Upper lobe of right lung (tissue), 1 donor: ENCODE data around the gene SLC12A4. TPM values are rescaled to one million over a fixed set of nuclear protein-coding genes. Genes with fewer than 3 reads are reported as not detected.
A peak's percentile ranks its signal among the peaks of the same experiment; 100 is the strongest.

ENCODE experiments used
- ATAC-seq: fragments of 200-7000 bp; cut with Tn5 transposase; one replicate; pipeline ENCODE4 v1.9.1; 2020; ENCODE audit warnings: mild to moderate bottlenecking, moderate library complexity
- DNase-seq: peaks from one replicate; pipeline ENCODE4 v3.0.0-alpha.2; 2020
- H3K27ac ChIP-seq: fragments of 200-600 bp; one replicate; pipeline ENCODE4 v1.8.0; 2022
- H3K27me3 ChIP-seq: fragments of 200-600 bp; one replicate; pipeline ENCODE4 v1.8.0; 2022; ENCODE audit warnings: mild to moderate bottlenecking
- H3K36me3 ChIP-seq: fragments of 200-600 bp; one replicate; pipeline ENCODE4 v1.8.0; 2022
- H3K4me1 ChIP-seq: fragments of 200-600 bp; one replicate; pipeline ENCODE4 v1.8.0; 2022
- H3K4me3 ChIP-seq: fragments of 200-600 bp; one replicate; pipeline ENCODE4 v1.8.0; 2022; ENCODE audit warnings: mild to moderate bottlenecking
- H3K9me3 ChIP-seq: fragments of 200-600 bp; one replicate; pipeline ENCODE4 v1.8.0; 2022
- intact Hi-C: fragments of 100-400 bp; cut with DNase I; formaldehyde crosslinking; loops from one replicate; pipeline ENCODE4 v1.11.0; 2022
- total RNA-seq: library from RNA; stranded (reverse); fragmentation: NEBNext Ultra II Directional; extraction: Animal tissue kit (Norgen Biotek cat#: 25700); gene quantifications from one replicate; pipeline ENCODE4 v1.2.1, GENCODE V29; 2021
- TF ChIP-seq, protein P1 (sequence below): fragments of 200-600 bp; IDR thresholded peaks from one replicate; pipeline ENCODE4 v1.8.0; 2022; ENCODE audit warnings: antibody characterized with exemption
- donor health status: DM: no; HTN: yes; CAD: no; lungs with severe emphysema.

The SLC12A4 gene
- total RNA-seq, 1 donor from 2014 or later: 102 TPM

- TF ChIP-seq, protein P1, sequence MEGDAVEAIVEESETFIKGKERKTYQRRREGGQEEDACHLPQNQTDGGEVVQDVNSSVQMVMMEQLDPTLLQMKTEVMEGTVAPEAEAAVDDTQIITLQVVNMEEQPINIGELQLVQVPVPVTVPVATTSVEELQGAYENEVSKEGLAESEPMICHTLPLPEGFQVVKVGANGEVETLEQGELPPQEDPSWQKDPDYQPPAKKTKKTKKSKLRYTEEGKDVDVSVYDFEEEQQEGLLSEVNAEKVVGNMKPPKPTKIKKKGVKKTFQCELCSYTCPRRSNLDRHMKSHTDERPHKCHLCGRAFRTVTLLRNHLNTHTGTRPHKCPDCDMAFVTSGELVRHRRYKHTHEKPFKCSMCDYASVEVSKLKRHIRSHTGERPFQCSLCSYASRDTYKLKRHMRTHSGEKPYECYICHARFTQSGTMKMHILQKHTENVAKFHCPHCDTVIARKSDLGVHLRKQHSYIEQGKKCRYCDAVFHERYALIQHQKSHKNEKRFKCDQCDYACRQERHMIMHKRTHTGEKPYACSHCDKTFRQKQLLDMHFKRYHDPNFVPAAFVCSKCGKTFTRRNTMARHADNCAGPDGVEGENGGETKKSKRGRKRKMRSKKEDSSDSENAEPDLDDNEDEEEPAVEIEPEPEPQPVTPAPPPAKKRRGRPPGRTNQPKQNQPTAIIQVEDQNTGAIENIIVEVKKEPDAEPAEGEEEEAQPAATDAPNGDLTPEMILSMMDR: no peak
- no peak overlapping the region for H3K4me3 ChIP-seq
- ATAC-seq (peak; percentile 68), DNase-seq (peak; percentile 82)
- intact Hi-C loops: no loop called here
- peaks cover 77% of the 10 kb centered on the region for H3K4me1 ChIP-seq
- H3K27ac ChIP-seq: peak overlapping the region; percentile 58
- H3K27me3 ChIP-seq: no peaks in the 10 kb centered on the region
- no peaks in the 10 kb centered on the region for H3K9me3 ChIP-seq
- H3K36me3 ChIP-seq: peaks cover 70% of the 10 kb centered on the region
Observed at GRCh38 chr16:67961551-67961957, 6.9 kb downstream of the SLC12A4 start.

DNA sequence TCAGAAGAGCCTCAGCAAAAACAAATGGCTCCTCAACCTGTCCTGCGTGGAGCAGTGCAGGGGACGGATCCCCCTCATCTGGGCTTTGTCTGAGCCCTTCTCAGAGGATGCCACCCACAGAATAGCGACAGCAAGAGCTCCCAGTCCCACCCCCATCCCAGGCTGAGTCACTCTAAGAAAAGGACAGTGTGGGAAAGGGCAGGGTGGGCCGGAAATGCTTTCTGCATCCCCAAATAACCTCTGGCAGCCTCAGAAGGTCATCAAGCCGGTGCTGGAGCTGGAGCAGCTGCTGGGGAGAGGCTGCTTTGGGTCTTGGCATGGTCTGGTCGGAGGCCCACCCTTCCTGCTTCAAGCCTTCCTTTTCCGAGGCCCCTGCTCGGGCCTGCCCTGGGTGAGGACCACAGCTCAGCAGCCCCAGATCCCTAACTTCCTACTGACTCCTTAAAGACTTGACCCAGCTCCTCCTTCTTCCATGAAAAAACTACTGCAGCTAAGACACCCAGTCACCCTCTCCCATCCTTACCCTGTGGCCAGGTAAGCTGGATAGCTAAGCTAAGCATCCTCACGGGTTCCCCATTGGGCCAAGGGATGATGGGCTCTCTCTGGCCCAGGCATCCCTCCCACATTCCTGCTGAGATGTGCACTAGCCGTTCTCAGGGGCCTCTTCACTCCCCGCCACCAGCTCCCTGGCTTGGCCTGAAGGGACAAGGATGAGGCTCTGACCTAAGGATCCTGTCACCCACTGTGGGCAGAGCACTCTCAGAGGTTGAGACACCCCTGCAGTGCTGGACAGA, 8.7 kb downstream of the SLC12A4 start:
- DNase-seq: no peak
- intact Hi-C loops: no loop called here
- Histone ChIP-seq H3K27ac (peak overlapping the region; percentile 58), H3K36me3 (peaks cover 88% of the 10 kb centered on the region), H3K4me1 (peaks cover 60% of the 10 kb centered on the region), H3K9me3 (no peaks in the 10 kb centered on the region), H3K4me3 (no peak overlapping the region), H3K27me3 (no peaks in the 10 kb centered on the region)
- TF ChIP-seq, protein P1: no peak
- ATAC-seq: peak; percentile 52

DNA sequence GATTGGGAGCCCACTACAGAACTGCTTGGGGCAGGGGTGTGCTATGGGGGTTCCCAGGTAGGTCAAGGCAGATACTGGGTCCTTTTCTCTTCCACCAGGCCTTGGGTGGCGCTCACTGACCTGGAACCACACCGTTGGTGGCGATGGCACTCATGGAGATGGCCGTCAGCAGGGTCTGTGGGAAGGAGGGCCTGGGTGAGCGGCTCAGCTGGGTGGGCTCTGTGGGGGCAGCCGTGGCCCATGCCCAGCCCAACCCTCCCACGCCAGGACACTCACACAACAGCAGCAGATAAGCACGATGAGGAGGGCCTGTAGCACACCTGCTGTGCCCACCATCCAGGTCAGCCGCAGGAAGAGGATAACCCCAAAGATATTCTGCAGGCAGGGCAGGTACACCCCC, 10.8 kb downstream of the SLC12A4 start:
- TF ChIP-seq, protein P1: no peak
- H3K9me3 ChIP-seq: no peaks in the 10 kb centered on the region
- DNase-seq: no peak
- no peaks in the 10 kb centered on the region for H3K27me3 ChIP-seq
- H3K4me1 ChIP-seq: peaks cover 39% of the 10 kb centered on the region
- no peak overlapping the region for H3K27ac ChIP-seq
- H3K4me3 ChIP-seq: no peak overlapping the region
- peaks cover 95% of the 10 kb centered on the region for H3K36me3 ChIP-seq
- intact Hi-C loops: no loop called here
- no peak for ATAC-seq

- Histone ChIP-seq H3K36me3 (peaks cover 96% of the 10 kb centered on the region), H3K27ac (no peak overlapping the region), H3K9me3 (no peaks in the 10 kb centered on the region), H3K4me3 (no peak overlapping the region), H3K4me1 (peaks cover 15% of the 10 kb centered on the region), H3K27me3 (no peaks in the 10 kb centered on the region)
- no peak for DNase-seq
- TF ChIP-seq, protein P1: no peak
- no peak for ATAC-seq
- intact Hi-C loops: no loop called here
Observed at GRCh38 chr16:67954421-67955196, 13.8 kb downstream of the SLC12A4 start.

- Histone ChIP-seq H3K27ac (no peak overlapping the region), H3K36me3 (peaks cover 98% of the 10 kb centered on the region), H3K4me1 (peaks cover 7% of the 10 kb centered on the region), H3K4me3 (no peak overlapping the region), H3K27me3 (no peaks in the 10 kb centered on the region), H3K9me3 (no peaks in the 10 kb centered on the region)
- ATAC-seq (no peak), DNase-seq (no peak)
- intact Hi-C loops: no loop called here
- TF ChIP-seq, protein P1: no peak
Observed at GRCh38 chr16:67953641-67954375, 14.6 kb downstream of the SLC12A4 start.
